GM12878 (cell line): ENCODE data around the gene SHISA9.

Source experiments
- BHLHE40 ChIP-seq, 2 experiments: fragments of 450-650 bp in 1 of 2; IDR thresholded peaks; 2 replicates each; pipeline ENCODE4 v1.6.1; 2011 to 2017; ENCODE audit warnings: low read depth in 2 of 2, borderline replicate concordance in 1 of 2, improper control_type of control experiment in 1 of 2, low read length in 1 of 2, mild to moderate bottlenecking in 1 of 2
- EGR1 ChIP-seq, 2 experiments: IDR thresholded peaks; 1 replicate in 1 of 2; 2 replicates in 1 of 2; pipeline ENCODE4 v1.6.1; 2011 to 2012; ENCODE audit warnings: low read depth in 2 of 2, low read length in 2 of 2, borderline replicate concordance in 1 of 2, mild to moderate bottlenecking in 1 of 2, moderate library complexity in 1 of 2
- EP300 ChIP-seq, 2 experiments: fragments of 150-350 bp in 1 of 2; IDR thresholded peaks; 2 replicates each; pipeline ENCODE4 v1.6.1; 2011 to 2012; ENCODE audit warnings: low read depth in 2 of 2, low read length in 2 of 2, borderline replicate concordance in 1 of 2, improper control_type of control experiment in 1 of 2, inconsistent platforms in 1 of 2; ENCODE audit not compliant: control insufficient read depth in 1 of 2
- GABPA ChIP-seq: IDR thresholded peaks from 2 replicates; pipeline ENCODE4 v1.6.1; 2014; ENCODE audit warnings: antibody characterized with exemption, low read depth, mild to moderate bottlenecking, inconsistent platforms
- POLR2AphosphoS5 ChIP-seq: IDR thresholded peaks from 2 replicates; pipeline ENCODE4 v1.6.1; 2011; ENCODE audit warnings: mild to moderate bottlenecking, low read length, inconsistent platforms
- SPI1 ChIP-seq: IDR thresholded peaks from 2 replicates; pipeline ENCODE4 v1.6.1; 2011; ENCODE audit warnings: low read depth, mild to moderate bottlenecking, low read length, moderate library complexity, borderline replicate concordance; ENCODE audit not compliant: insufficient read depth
- ZSCAN29 ChIP-seq: fragments of 450-650 bp; IDR thresholded peaks from 2 replicates; pipeline ENCODE4 v1.6.1; 2017; ENCODE audit warnings: mild to moderate bottlenecking, moderate library complexity
- TF ChIP-seq, protein P1 (sequence below): IDR thresholded peaks from 2 replicates; pipeline ENCODE4 v1.6.1; 2011; ENCODE audit warnings: low read depth, low read length, improper control_type of control experiment, borderline replicate concordance

DNA sequence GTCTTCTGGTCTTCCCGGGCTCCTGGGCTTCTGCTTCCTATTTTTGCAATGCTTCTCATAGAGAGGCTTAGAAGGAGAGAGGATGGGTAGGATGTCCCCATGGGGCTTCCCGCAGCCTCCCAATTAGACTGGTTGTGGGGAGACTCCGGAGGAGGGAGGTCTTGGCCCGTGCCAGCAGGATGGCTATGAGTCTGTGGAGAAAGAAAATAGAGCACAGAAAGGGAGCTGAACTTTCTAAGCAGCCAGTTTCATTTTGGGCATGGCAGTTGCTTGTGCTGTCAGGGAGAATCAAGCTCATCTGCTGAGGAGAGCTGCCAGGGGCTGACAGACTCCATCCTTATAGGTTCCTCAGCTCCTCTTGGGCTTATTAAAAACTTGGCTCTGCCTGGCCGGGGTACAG, 204.0 kb downstream of the SHISA9 start:
- TF ChIP-seq SPI1 (no peak), BHLHE40 (IDR thresholded peaks at IDR 0.05; ENCODE audit: borderline replicate concordance in 1 of 2, low read depth in 2 of 2, low read length in 1 of 2) (no peak), ZSCAN29 (no peak), GABPA (no peak), EP300 (IDR thresholded peaks at IDR 0.05; ENCODE audit: borderline replicate concordance in 1 of 2, control insufficient read depth in 1 of 2, low read depth in 2 of 2, low read length in 2 of 2) (no peak), POLR2AphosphoS5 (no peak), EGR1 (IDR thresholded peaks at IDR 0.05; ENCODE audit: borderline replicate concordance in 1 of 2, low read depth in 2 of 2, low read length in 2 of 2) (no peak)
- TF ChIP-seq, protein P1, sequence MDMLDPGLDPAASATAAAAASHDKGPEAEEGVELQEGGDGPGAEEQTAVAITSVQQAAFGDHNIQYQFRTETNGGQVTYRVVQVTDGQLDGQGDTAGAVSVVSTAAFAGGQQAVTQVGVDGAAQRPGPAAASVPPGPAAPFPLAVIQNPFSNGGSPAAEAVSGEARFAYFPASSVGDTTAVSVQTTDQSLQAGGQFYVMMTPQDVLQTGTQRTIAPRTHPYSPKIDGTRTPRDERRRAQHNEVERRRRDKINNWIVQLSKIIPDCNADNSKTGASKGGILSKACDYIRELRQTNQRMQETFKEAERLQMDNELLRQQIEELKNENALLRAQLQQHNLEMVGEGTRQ: no peak
